Activated effector memory CD4-positive, alpha-beta T cell treated with anti-CD3 and anti-CD28 coated beads, Interleukin-2, amount 50 U/mL, for 16 hours (primary cell): ENCODE results near the gene FXYD1.
A peak's percentile ranks its signal among the peaks of the same experiment; 100 is the strongest.

ENCODE experiments used
- DNase-seq: peaks from one replicate; pipeline ENCODE4 v3.0.0-alpha.2; 2020

FXYD1 gene

DNA sequence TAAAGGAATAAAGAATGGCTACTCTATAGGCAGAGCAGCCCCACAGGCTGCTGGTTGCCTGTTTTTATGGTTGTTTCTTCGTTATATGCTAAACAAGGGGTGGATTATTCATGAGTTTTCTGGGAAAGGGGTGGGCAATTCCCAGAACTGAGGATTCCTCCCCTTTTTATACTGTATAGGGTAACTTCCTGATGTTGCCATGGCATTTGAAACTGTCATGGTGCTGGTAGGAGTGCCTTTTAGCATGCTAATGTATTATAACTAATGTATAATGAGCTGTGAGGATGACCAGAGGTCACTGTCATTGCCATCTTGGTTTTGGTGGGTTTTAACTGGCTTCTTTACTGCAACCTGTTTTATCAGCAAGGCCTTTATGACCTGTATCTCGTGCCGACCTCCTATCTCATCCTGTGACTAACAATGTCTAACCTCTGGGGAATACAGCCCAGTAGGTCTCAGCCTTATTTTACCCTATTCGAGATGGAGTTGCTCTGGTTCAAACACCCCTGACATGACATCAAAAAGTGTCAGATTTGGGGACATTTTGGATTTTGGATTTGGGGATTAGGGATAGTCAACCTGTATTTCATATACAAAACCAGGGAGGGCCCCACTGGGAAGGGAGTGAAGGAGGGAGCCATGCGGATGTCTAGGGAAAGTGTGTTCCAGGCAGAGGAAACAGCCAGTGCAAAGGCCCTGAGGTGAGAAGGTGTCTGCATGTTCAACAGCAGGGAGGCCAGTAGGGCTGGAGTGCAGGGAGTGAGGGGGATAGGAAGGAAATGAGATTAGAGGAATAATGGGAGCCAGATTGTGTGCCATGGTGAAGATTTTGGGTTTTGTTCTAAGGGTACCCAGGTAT, 26.8 kb downstream of the FXYD1 start:
- DNase-seq = peak; percentile 22

DNA sequence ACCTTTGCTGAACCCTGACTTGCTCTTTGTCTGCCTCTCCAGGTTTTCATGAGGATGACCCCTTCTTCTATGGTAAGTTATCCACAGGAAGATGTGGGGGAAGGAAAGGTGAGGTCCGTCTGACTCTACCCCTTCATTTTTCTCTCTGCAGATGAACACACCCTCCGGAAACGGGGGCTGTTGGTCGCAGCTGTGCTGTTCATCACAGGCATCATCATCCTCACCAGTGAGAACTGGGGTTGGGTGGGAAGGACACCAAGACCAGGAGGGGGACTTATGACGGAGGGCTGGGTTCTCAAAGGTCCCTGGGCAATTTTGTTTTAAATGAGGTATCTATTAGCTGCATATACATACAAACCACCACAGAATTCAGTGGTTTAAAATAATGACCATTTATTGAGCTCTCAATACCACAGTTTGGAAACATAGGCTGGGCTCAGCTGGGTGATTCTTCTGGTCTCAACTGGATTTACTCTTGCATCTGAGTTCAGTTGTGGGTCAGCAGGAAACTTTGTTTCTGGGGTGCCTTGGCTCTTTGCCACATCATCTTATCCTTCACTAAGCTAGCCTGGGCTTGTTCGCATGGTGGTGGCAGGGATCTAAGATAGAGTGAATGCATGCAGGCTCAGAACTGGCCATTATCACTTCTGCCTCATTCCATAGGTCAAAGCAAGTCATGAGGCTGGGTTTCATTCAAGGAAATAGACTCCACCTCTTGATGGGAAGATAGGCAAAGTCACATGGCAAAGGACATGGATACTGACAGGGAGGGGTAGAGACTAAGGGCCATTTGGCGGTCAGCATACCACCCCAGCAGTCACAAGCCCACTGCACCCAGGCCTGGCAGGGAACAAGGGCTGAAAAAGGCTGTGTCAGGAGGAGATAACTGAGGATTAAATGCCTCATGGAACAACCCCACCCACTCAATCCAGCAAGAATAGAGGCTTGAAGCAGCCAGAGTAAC, 27.8 kb downstream of the FXYD1 start:
- DNase-seq = peak; percentile 45

DNA sequence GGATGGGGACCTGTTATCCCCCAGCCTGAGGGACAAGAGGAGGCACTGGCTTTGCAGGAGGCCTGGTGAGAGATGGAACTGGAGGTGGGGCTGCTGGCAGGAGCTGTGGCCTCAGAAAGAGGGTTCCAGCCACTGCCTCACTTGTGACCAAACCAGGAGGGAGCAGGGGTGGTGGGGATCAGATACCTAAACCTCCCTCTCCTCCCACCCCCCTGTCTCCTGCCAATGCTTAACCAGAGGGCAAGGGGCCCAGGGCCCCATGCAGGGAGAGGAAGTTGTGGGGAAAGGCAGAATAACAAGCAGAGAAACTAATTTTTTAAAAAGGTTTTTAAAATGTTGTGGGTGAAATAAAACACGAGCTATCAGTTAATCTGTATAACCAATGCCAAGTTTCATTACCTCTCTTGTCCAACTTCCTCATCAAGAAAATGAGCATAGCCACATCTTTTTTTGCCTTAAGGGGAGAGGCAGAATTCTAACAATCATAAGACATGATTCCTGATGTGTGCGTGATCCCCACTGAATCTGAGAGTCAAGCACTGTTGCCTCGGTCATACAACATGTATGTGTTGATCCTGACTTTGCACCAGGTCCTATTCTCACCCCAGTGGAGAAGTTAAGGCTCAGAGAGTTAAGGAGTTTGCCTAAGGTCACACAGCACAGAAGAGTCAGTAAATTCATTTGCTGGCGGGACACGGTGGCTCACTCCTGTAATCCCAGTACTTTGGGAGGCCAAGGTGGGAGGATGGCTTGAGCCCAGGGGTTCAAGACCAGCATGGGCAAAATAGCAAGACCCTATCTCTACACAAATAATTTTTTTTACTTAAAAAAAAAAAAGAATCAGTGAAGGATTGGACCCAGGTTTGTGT, 28.9 kb downstream of the FXYD1 start:
- DNase-seq = peak; percentile 62

DNA sequence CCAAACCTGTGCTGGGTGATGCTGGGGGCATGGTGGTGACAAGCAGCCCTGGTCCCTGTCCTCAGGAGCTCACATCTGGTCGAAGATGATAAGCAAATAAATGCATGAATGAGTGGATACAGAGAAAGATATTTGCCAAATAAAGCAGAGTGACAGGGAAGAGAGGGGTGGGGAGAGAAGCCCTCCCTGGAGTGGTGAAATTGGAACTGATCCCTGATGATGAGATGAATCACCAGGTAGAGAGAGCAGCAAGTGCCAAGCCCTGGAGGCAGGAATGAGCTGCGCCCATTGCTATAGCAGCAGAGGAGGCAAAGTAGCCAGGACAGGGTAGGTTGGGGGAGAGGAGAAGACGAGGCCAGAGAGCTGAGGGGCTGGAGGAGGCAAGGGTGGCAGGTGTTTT, 29.6 kb downstream of the FXYD1 start:
- DNase-seq = peak; percentile 31

DNA sequence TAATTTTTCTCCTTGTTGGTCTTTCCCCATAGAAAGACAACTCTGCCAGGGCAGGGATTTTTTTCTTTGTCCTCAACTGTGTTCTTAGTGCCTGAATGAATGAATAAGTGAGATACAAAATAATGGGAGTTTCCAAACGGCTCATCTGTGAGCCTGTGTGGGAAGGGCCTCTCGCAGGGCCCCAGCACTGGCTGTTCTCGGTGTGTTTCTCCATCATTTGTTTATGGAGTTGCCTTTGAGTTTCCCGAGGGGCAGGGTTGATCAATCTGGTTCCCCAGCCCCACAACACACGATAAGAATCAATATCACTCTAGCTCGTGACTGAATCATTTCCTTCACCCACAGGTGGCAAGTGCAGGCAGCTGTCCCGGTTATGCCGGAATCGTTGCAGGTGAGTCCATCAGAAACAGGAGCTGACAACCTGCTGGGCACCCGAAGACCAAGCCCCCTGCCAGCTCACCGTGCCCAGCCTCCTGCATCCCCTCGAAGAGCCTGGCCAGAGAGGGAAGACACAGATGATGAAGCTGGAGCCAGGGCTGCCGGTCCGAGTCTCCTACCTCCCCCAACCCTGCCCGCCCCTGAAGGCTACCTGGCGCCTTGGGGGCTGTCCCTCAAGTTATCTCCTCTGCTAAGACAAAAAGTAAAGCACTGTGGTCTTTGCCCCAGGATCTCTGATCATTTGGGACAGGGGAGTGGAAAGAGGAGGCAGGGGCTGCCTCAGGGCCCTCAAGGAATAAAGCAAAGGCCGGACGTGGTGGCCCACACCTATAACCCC, 30.8 kb downstream of the FXYD1 start:
- DNase-seq = peak; percentile 56

DNA sequence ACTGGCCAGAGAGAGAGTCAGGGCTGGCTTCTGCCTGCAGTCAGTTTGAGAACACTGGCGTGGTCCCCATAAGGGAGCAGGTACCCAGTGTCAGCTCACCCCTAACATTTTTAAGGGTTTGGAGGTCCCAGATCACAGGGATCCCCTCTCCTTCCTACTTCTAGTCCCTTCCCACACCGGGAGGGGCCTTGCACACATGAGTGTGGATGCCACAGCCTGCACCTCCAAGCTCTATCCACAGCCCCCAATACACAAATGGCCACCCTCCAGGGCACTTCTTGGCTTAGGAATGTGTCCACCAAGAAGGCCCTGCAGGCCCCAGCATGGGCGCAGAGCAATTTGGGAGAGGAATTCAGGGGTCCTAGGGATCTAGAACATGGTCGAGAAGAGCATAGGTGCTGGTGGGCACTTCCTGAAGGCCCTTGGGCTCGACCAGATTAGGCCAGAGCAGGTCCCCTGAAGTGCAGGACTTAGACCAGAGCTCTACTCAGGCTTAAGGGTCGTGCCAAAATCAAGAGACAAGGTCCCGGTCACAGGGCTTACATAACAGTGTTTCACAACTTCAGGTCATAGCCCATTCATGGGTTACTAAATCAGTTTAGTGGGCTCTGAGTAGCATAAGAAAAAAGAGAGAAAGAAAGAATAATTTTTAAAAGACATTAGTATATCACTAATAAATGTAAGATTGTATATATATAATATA, 31.9 kb downstream of the FXYD1 start:
- DNase-seq = peak; percentile 58

DNA sequence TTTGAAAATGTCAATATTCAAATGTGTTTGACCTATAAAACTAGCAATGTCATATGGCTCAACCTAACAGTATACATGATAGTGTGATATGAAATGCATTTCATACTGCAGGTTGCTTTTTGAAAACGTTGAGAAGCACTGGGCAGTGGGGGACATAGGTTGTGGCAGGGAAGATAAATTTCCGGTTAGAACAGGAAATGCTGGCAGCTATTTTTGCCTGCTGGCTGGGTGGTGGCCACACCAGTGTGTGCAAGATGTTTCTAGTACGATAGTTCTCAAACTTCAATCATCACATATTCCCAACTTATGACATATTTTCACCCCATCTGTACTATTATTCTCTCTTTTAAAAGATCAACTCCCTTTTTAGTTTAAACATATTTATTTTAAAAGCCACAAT, 33.1 kb downstream of the FXYD1 start:
- DNase-seq = peak; percentile 58

DNA sequence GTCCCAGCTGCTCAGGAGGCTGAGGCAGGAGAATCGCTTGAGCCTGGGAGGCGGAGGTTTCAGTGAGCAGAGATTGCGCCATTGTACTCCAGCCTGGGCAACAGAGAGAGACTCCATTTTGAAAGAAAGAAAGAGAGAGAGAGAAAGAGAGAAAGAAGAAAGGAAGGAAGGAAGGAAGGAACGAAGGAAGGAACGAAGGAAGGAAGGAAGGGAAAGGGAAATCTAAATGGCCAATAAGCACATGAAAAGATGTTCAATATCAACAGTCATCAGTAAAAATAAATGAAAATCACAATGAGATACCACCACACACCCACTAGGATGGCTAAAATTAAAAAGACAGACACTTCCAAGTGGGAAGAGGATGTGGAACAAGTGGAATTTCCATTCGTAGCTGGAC, 35.6 kb downstream of the FXYD1 start:
- no peak for DNase-seq

DNA sequence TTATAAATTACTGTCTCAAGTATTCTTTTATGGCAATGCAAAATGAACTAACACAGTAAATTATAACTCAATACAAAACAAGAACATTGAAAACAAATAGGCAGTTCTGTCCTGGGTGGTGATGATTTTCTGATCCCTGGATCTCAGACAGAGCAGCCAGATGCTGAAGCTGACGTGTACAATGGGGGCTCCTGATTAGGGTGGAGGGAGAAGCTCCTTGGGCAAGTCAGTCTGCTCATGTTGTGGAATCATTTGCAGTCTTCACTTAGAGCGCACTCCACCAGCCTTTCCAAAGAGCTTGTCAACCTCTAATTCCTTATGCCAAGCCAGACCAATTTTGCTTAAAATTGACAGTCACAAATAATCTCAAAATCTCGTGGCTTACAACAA, 37.6 kb downstream of the FXYD1 start:
- no peak for DNase-seq

DNA sequence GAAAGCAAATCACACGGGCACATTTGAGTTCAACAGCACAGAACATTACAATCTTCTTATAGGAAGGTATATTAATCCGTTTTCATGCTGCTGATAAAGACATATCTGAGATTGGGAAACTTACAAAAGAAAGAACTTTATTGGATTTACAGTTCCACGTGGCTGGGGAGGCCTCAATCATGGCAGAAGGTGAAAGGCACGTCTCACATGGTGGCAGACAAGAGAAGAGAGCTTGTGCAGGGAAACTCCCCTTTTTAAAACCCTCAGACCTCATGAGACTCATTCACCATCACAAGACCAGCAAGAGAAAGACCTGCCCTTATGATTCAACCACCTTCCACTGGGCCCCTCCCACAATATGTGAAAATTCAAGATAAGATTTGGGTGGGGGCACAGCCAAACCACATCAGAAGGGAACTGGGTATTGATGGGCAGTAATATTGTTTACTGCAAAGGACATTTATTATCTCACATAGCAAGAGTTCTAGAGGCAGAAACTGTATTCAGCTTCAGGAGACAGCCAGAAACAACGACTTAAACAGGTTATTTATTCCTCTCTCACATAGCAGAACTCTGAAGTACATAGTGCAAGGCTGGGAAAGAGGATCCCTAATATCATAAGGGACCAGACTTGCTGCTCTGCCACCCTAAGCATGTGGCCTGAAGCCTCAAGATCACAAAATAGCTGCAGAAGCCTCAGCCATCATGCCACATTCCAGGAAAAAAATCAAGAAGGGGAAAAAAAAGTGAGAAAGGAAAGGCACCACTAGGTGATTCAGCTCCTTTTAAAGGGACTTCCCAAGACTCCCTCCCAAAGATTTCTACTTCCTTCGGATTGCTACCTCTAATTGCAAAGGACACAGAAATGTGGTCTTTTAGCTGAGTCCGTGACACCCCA, 39.0 kb downstream of the FXYD1 start:
- DNase-seq = peak; percentile 34

DNA sequence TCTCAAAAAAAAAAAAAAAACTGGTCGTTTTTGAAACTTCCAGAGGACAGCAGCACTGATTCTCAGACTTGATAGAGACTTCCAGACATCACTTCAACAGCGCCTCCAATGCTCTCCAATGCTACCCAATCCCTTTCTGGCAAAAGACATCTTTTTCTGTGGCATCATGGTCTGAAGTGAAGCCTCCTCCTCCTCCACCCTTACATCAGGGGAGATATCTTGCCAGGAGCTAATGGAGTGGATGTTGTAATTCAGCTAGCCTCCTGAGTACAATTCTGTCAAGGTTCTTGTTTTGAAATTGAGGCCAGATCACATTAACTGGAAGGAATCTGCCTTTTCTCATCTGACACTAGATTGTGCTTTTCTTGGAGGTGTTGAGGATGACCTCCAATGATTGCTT, 40.1 kb downstream of the FXYD1 start:
- DNase-seq = no peak

DNA sequence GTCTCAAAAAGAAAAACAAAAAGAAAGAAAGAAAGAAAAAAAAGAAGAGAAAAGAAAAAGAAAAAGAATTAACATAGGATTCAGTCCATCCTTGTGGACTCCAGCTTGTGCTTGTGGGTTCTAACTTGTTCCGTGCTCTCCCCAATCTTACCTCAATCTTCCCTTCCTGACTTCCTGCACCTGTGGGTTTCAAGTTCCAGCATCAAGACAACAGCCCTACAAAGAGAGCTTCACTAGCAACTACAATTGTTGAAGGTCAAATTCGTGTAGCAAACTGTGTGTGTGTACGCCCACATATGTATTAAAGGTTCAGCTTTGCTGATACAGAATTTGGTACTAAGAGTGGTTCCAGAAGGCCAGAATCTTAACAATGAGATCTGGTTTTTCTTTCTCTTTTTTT, 41.2 kb downstream of the FXYD1 start:
- DNase-seq = no peak

DNA sequence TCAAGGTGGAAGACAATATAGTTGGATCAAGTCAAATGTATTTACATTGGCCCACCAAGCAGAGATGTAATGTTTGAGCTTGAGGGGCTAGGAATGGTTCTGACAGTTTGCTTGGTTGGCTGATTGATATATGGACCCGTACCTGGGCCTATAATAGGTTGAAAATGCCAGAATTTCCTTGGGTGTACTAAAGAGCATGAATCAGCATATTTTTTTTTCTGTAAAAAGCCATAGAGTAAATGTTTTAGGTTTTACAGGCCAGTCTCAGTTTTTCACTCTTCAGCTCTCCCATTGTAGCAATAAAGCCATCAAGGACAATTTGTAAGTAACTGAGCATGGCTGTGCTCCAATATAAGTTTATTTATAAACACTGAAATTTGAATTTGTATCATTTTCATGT, 42.8 kb downstream of the FXYD1 start:
- no peak for DNase-seq

DNA sequence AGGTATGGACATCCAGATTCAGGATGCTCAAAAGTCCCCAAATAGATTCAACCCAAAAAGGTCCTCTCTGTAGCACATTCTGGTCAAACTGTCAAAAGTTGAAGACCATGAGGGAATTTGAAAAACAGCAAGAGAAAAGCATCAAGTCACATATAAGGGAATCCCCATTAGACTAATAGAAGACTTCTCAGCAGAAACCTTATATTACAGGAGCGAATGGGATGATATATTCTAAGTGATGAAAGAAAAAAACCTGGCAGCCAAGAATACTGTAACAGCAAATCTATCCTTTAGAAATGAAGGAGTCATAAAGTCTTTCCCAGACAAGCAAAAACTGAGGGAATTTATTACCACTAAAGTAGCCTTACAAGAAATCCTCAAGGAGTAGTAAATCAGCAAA, 45.6 kb downstream of the FXYD1 start:
- DNase-seq = no peak

DNA sequence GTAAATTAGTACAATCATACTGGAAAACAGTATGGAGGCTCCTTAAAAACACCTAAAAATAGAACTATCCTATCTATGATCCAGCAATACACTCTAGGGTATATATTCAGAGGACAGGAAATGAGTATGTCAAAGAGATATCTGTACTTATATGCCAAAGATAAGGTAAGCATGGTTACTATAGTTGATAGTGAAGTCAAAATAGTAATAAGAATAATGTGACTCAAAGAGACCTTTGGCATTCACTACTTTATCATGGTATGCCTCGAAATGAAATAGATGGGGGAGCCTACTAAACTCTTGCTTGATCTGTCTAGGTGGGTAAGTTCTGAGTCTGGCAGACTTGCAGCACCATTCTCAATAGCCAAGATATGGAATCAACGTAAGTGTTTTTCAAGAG, 46.3 kb downstream of the FXYD1 start:
- DNase-seq = no peak
